ENCODE measurements around the gene EMC8. TPM values are rescaled to one million over a fixed set of nuclear protein-coding genes. Genes with fewer than 3 reads are reported as not detected.
A peak's percentile ranks its signal among the peaks of the same experiment; 100 is the strongest.

EMC8 gene
- total and polyA plus RNA-seq, 10 of the 15 experiments (the other 5 are each of a cell fraction or from before 2014, with no cell fraction given) = 7.8 to 62.0 (median 33.5) TPM

- TF ChIP-seq NRF1 (conservative IDR thresholded peaks at IDR 0.05; ENCODE audit: low read depth, low read length) (no peak), PML (IDR thresholded peaks at IDR 0.05; ENCODE audit: low read length) (no peak), SREBF1 (IDR thresholded peaks at IDR 0.05; ENCODE audit: low read length) (no peak), LARP7 (IDR thresholded peaks at IDR 0.05) (no peak), CHD4 (IDR thresholded peaks at IDR 0.05) (no peak), JUNB (IDR thresholded peaks at IDR 0.05) (no peak), MYB (IDR thresholded peaks at IDR 0.05; ENCODE audit: borderline replicate concordance, low read depth, low read length) (no peak; the same call in 1 of the 2 replicates), WRNIP1 (IDR thresholded peaks at IDR 0.05; ENCODE audit: borderline replicate concordance, low read depth, low read length) (no peak), SREBF2 (IDR thresholded peaks at IDR 0.05; ENCODE audit: low read length) (no peak), CTCF (IDR thresholded peaks at IDR 0.05 in 2 of 3, conservative IDR thresholded peaks at IDR 0.05 in 1 of 3; ENCODE audit: control insufficient read depth in 2 of 3, extremely low read depth in 1 of 3, insufficient read depth in 1 of 3, low read depth in 3 of 3, low read length in 3 of 3) (peak; percentile 91 to 99 (median 93)), TARDBP (IDR thresholded peaks at IDR 0.05; ENCODE audit: borderline replicate concordance) (0 out of 2 replicates have a peak, but pooled peaks have one; percentile 36), POLR2A (IDR thresholded peaks at IDR 0.05; ENCODE audit: low read depth, low read length) (no peak), CREB1 (IDR thresholded peaks at IDR 0.05; ENCODE audit: low read depth) (peak; percentile 65; the same call in 1 of the 2 replicates), MAX (IDR thresholded peaks at IDR 0.05; ENCODE audit: low read depth, low read length) (no peak), NKRF (conservative IDR thresholded peaks at IDR 0.05) (0 out of 2 replicates have a peak, but pooled peaks have one; percentile 44), TCF12 (IDR thresholded peaks at IDR 0.05; ENCODE audit: low read depth, low read length) (peak; percentile 95), HSF1 (IDR thresholded peaks at IDR 0.05; ENCODE audit: low read depth, low read length) (no peak), TCF3 (IDR thresholded peaks at IDR 0.05; ENCODE audit: borderline replicate concordance, insufficient read depth, low read depth, low read length) (peak; percentile 93), SIX5 (IDR thresholded peaks at IDR 0.05; ENCODE audit: low read depth, low read length, severe bottlenecking) (no peak), KDM1A (IDR thresholded peaks at IDR 0.05; ENCODE audit: borderline replicate concordance) (no peak), MEF2A (IDR thresholded peaks at IDR 0.05; ENCODE audit: insufficient read depth, low read depth, low read length) (peak; percentile 48; the same call in 1 of the 2 replicates), STAT1 (conservative IDR thresholded peaks at IDR 0.05) (0 out of 2 replicates have a peak, but pooled peaks have one; percentile 38), ZNF24 (IDR thresholded peaks at IDR 0.05) (no peak), RELB (IDR thresholded peaks at IDR 0.05; ENCODE audit: low read depth) (no peak), IRF4 (IDR thresholded peaks at IDR 0.05; ENCODE audit: low read depth, low read length) (no peak; the same call in 1 of the 2 replicates)
These were observed 22.2 kb upstream of the EMC8 start (continued) for GRCh38 chr16:85821390-85822135.

Measured in GM12878 (cell line).